NOMO-1 (cell line): ENCODE measurements around the gene KCND2.

ENCODE experiments used
- DNase-seq, 2 experiments: peaks; one replicate each; lab custom pipeline; 2025; ENCODE audit not compliant: unreplicated experiment in 2 of 2; lab: John Stamatoyannopoulos, UW

KCND2 gene

GRCh38 chr7:120793213-120793936 lies 520.4 kb downstream of the KCND2 start:
- no peak for DNase-seq

DNA sequence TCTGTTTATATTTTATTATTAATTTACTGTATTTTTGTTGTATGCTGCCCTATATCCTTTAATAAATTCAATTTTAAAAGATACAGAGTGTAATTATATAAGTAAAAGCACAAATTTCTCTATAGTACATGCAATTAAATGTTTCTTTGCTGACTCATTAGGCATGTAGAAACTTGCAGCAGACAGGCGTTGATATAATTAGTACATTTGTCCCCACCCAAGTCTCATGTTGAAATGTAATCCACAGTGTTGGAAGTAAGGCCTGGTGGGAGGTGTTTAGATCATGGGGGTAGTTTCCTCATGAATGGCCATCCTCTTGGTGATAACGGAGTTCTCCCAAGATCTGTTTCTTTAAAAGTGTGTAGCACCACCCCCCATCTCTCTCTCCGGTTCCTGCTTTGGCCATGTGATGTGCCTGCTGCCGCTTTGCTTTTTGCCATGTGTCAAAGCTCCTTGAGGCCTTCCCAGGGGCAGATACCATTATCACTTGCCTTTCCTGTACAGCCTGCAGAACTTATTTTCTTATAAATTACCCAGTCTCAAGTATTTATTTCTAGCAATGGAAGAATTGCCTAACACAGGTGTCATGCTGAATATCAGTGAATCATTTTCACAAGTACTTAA lies 521.2 kb downstream of the KCND2 start:
- DNase-seq: no peak

DNA sequence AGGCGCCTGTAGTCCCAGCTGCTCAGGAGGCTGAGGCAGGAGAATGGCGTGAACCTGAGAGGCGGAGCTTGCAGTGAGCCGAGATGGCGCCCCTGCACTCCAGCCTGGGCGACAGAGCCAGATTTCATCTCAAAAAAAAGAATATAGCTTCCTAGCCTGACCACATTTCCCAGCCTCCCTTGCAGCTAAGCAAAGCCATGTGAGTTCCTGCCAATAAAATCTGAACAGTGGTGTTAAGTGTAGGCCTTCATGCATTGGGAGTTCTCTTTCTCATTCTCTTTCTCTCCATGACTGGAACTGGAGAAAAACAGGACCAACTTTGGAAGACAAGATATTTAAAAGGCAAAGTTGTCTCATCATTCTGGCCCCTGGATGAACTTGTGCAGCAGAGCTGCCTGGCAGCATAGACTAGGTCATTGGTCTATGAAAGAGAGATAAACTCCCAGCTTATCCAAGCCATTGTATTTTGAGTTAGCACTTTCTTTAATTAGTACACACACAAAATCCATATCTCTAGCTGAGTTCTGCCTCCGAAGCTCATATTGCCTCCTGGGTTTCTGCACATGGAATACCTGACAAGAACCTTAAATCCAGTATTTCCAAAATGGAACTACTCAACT lies 524.2 kb downstream of the KCND2 start:
- DNase-seq: no peak

DNA sequence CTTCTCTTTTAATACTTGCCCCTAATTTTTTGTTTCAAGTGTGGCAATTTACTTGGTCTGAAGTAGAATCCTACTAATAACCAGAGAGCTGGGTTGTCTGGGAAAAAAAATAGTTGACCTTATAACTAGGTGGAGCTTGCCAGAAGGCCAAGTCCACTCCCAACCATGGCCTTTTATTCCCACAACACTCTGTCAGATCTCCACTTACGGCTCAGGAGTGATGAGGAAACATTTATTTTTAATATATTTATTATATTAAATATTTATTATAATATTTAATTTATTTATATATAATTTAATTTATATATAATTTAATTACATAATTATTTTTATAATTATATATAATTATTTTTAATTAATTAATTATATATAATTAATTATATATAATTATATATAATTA lies 526.2 kb downstream of the KCND2 start:
- DNase-seq: no peak
